Cardiac muscle cell (in vitro differentiated cells and primary cell): Measurements from ENCODE around the gene GRK5. TPM values are rescaled to one million over a fixed set of nuclear protein-coding genes. Genes with fewer than 3 reads are reported as not detected.

ENCODE experiments used
- DNase-seq, 2 donors: peaks; one replicate each; pipeline versions ENCODE4 v3.0.0 to v3.0.0-alpha.2; 2010 to 2017; ENCODE audit warnings: low read depth in 1 of 2, low spot score in 1 of 2
- H3K27ac ChIP-seq: fragments of 200-600 bp; sonication (generic); 2 replicates; pipeline ENCODE4 v1.5.1; 2016
- H3K27me3 ChIP-seq: fragments of 200-600 bp; sonication (generic); 2 replicates; pipeline ENCODE4 v1.6.0; 2016; ENCODE audit warnings: control low read depth
- H3K36me3 ChIP-seq: fragments of 200-600 bp; sonication (generic); 2 replicates; pipeline ENCODE4 v1.5.1; 2016; ENCODE audit warnings: control low read depth
- H3K4me1 ChIP-seq: fragments of 200-600 bp; sonication (generic); 2 replicates; pipeline ENCODE4 v1.8.1; 2017; ENCODE audit warnings: low read depth, mild to moderate bottlenecking, mixed run types
- H3K4me3 ChIP-seq: fragments of 200-600 bp; sonication (generic); 2 replicates; pipeline ENCODE4 v1.5.1; 2016; ENCODE audit warnings: mild to moderate bottlenecking
- H3K9me3 ChIP-seq: fragments of 200-600 bp; sonication (generic); 2 replicates; pipeline ENCODE4 v1.5.1; 2017; ENCODE audit warnings: low read depth, mild to moderate bottlenecking, control low read depth
- CTCF ChIP-seq: IDR thresholded peaks from 2 replicates; pipeline ENCODE4 v1.5.1; 2012; ENCODE audit warnings: low read depth, mild to moderate bottlenecking, low read length
- polyA plus RNA-seq: library from polyadenylated mRNA; unstranded; fragments of >200 nt; fragmentation: Nextera tagmentation; extraction: Ambion mirVana; gene quantifications from 2 replicates; pipeline ENCODE4 v1.2.1, GENCODE V29; 2016
- total RNA-seq: library from RNA; depleted of rRNA; stranded (reverse); fragments of >200 nt; gene quantifications from 2 replicates; pipeline ENCODE4 v1.2.3, GENCODE V29; 2016

The GRK5 gene
- total and polyA plus RNA-seq, 2 experiments from 2014 or later = 3.5 to 18.3 TPM

GRCh38 chr10:119211176-119211575 is 3.8 kb downstream of the GRK5 start:
- TF ChIP-seq CTCF = no peak
- no peaks in the 10 kb centered on the region for H3K27me3 ChIP-seq
- H3K9me3 ChIP-seq = no peaks in the 10 kb centered on the region
- H3K4me3 ChIP-seq = no peak overlapping the region
- no peaks in the 10 kb centered on the region for H3K36me3 ChIP-seq
- peak in 1 of 2 donors; percentile 77 for DNase-seq
- H3K4me1 ChIP-seq = peaks cover 22% of the 10 kb centered on the region
- H3K27ac ChIP-seq = no peak overlapping the region

- no peaks in the 10 kb centered on the region for H3K9me3 ChIP-seq
- no peak for TF ChIP-seq CTCF
- no peaks in the 10 kb centered on the region for H3K27me3 ChIP-seq
- H3K36me3 ChIP-seq = no peaks in the 10 kb centered on the region
- H3K4me3 ChIP-seq = no peak overlapping the region
- peak; percentile 8 to 41 for DNase-seq
- H3K27ac ChIP-seq = peak overlapping the region; percentile 29
- peaks cover 22% of the 10 kb centered on the region for H3K4me1 ChIP-seq
These were observed 4.5 kb downstream of the GRK5 start for GRCh38 chr10:119211625-119212441.

GRCh38 chr10:119215371-119215770 is 8.0 kb downstream of the GRK5 start:
- no peaks in the 10 kb centered on the region for H3K9me3 ChIP-seq
- H3K36me3 ChIP-seq = no peaks in the 10 kb centered on the region
- no peak overlapping the region for H3K4me3 ChIP-seq
- H3K4me1 ChIP-seq = peaks cover 19% of the 10 kb centered on the region
- TF ChIP-seq CTCF = no peak
- H3K27ac ChIP-seq = no peak overlapping the region
- no peak for DNase-seq
- H3K27me3 ChIP-seq = no peaks in the 10 kb centered on the region

- peaks cover 19% of the 10 kb centered on the region for H3K4me1 ChIP-seq
- no peak overlapping the region for H3K27ac ChIP-seq
- no peaks in the 10 kb centered on the region for H3K27me3 ChIP-seq
- DNase-seq = no peak
- no peaks in the 10 kb centered on the region for H3K9me3 ChIP-seq
- no peak overlapping the region for H3K4me3 ChIP-seq
- no peak for TF ChIP-seq CTCF
- H3K36me3 ChIP-seq = no peaks in the 10 kb centered on the region
These were observed 8.8 kb downstream of the GRK5 start for GRCh38 chr10:119216127-119216526.

- TF ChIP-seq CTCF = no peak
- no peak overlapping the region for H3K27ac ChIP-seq
- no peak overlapping the region for H3K4me3 ChIP-seq
- DNase-seq = no peak
- no peaks in the 10 kb centered on the region for H3K9me3 ChIP-seq
- H3K4me1 ChIP-seq = peaks cover 9% of the 10 kb centered on the region
- no peaks in the 10 kb centered on the region for H3K27me3 ChIP-seq
- H3K36me3 ChIP-seq = no peaks in the 10 kb centered on the region
These were observed 10.0 kb downstream of the GRK5 start for GRCh38 chr10:119217401-119217800.
